H9 (cell line): ENCODE results near the gene SGMS2. TPM values are rescaled to one million over a fixed set of nuclear protein-coding genes. Genes with fewer than 3 reads are reported as not detected.

Experiments used
- DNase-seq: peaks from one replicate; pipeline ENCODE4 v3.0.0-alpha.2; 2017
- H2AFZ ChIP-seq: one replicate; pipeline ENCODE4 v1.6.1; 2013; ENCODE audit warnings: mild to moderate bottlenecking, low read length, control low read depth, moderate library complexity
- H2AK5ac ChIP-seq: 2 replicates; pipeline ENCODE4 v1.6.1; 2013; ENCODE audit warnings: low read length, control low read depth, mixed read lengths; ENCODE audit not compliant: insufficient read length
- H2BK120ac ChIP-seq: one replicate; pipeline ENCODE4 v1.6.1; 2013; ENCODE audit warnings: low read depth, mild to moderate bottlenecking, low read length, control low read depth, inconsistent platforms; ENCODE audit not compliant: poor library complexity, severe bottlenecking
- H2BK12ac ChIP-seq: 2 replicates; pipeline ENCODE4 v1.6.1; 2013; ENCODE audit warnings: low read length, control low read depth, mixed read lengths, low read depth; ENCODE audit not compliant: insufficient read length
- H2BK15ac ChIP-seq: 2 replicates; pipeline ENCODE4 v1.6.1; 2013; ENCODE audit warnings: low read depth, low read length, control low read depth
- H2BK20ac ChIP-seq: one replicate; pipeline ENCODE4 v1.6.1; 2013; ENCODE audit warnings: low read depth, mild to moderate bottlenecking, low read length, control low read depth, inconsistent platforms; ENCODE audit not compliant: poor library complexity, severe bottlenecking
- H2BK5ac ChIP-seq: 2 replicates; pipeline ENCODE4 v1.6.1; 2013; ENCODE audit warnings: low read length, control low read depth, mixed read lengths; ENCODE audit not compliant: insufficient read length
- H3K14ac ChIP-seq: 2 replicates; pipeline ENCODE4 v1.6.1; 2013; ENCODE audit warnings: low read length, control low read depth; ENCODE audit not compliant: insufficient read depth
- H3K18ac ChIP-seq: 2 replicates; pipeline ENCODE4 v1.6.1; 2013; ENCODE audit warnings: low read depth, mild to moderate bottlenecking, mixed read lengths, low read length, control low read depth; ENCODE audit not compliant: insufficient read length
- H3K23ac ChIP-seq: 2 replicates; pipeline ENCODE4 v1.6.1; 2013; ENCODE audit warnings: low read length, control low read depth, mixed read lengths, low read depth; ENCODE audit not compliant: insufficient read length
- H3K23me2 ChIP-seq: 2 replicates; pipeline ENCODE4 v1.6.1; 2013; ENCODE audit warnings: low read depth, mild to moderate bottlenecking, mixed read lengths, low read length, control low read depth; ENCODE audit not compliant: insufficient read length, poor library complexity, severe bottlenecking
- H3K27ac ChIP-seq: 2 replicates; pipeline ENCODE4 v1.5.1; 2013; ENCODE audit warnings: low read length, control low read depth, mixed read lengths, low read depth; ENCODE audit not compliant: insufficient read length
- H3K27me3 ChIP-seq: 2 replicates; pipeline ENCODE4 v1.6.1; 2013; ENCODE audit warnings: low read length, control low read depth, inconsistent platforms; ENCODE audit not compliant: insufficient read depth
- H3K4ac ChIP-seq: 2 replicates; pipeline ENCODE4 v1.6.1; 2013; ENCODE audit warnings: low read depth, mild to moderate bottlenecking, control low read depth, inconsistent platforms, low read length, moderate library complexity
- H3K4me1 ChIP-seq: 2 replicates; pipeline ENCODE4 v1.6.1; 2013; ENCODE audit warnings: low read length, control low read depth, inconsistent platforms; ENCODE audit not compliant: insufficient read depth
- H3K4me2 ChIP-seq: 2 replicates; pipeline ENCODE4 v1.6.1; 2013; ENCODE audit warnings: low read length, control low read depth, mixed read lengths; ENCODE audit not compliant: insufficient read length, insufficient read depth
- H3K56ac ChIP-seq: 2 replicates; pipeline ENCODE4 v1.6.1; 2013; ENCODE audit warnings: low read depth, mild to moderate bottlenecking, mixed read lengths, low read length, control low read depth; ENCODE audit not compliant: insufficient read length
- H3K79me1 ChIP-seq: 2 replicates; pipeline ENCODE4 v1.6.1; 2013; ENCODE audit warnings: low read depth, mild to moderate bottlenecking, moderate library complexity, low read length, control low read depth, inconsistent platforms; ENCODE audit not compliant: insufficient read depth, poor library complexity, severe bottlenecking
- H3K79me2 ChIP-seq: 2 replicates; pipeline ENCODE4 v1.6.1; 2013; ENCODE audit warnings: low read length, control low read depth, inconsistent platforms; ENCODE audit not compliant: insufficient read depth
- H3K9ac ChIP-seq: 2 replicates; pipeline ENCODE4 v1.6.1; 2013; ENCODE audit warnings: low read length, control low read depth, mixed read lengths; ENCODE audit not compliant: insufficient read length; ENCODE audit errors: extremely low read depth
- H3K9me3 ChIP-seq: one replicate; pipeline ENCODE4 v1.6.1; 2013; ENCODE audit warnings: low read depth, low read length, inconsistent platforms; ENCODE audit not compliant: control insufficient read depth
- H3T11ph ChIP-seq: one replicate; pipeline ENCODE4 v1.6.1; 2013; ENCODE audit warnings: mild to moderate bottlenecking, low read length, control low read depth, inconsistent platforms
- H4K20me1 ChIP-seq: one replicate; pipeline ENCODE4 v1.6.1; 2013; ENCODE audit not compliant: control insufficient read depth, insufficient read length, insufficient read depth
- H4K5ac ChIP-seq: 2 replicates; pipeline ENCODE4 v1.6.1; 2013; ENCODE audit warnings: low read depth, mild to moderate bottlenecking, mixed read lengths, low read length, control low read depth; ENCODE audit not compliant: insufficient read length
- H4K8ac ChIP-seq: replicated peaks from 2 replicates; pipeline ENCODE4 v1.6.1; 2013; ENCODE audit warnings: low read length, control low read depth, mixed read lengths, low read depth; ENCODE audit not compliant: insufficient read length
- H4K91ac ChIP-seq: 2 replicates; pipeline ENCODE4 v1.6.1; 2013; ENCODE audit warnings: low read depth, mild to moderate bottlenecking, moderate library complexity, mixed read lengths, low read length, control low read depth; ENCODE audit not compliant: insufficient read length
- H3K27ac Mint-ChIP-seq, 3 experiments: 2 replicates in 2 of 3; 3 replicates in 1 of 3; pipeline ENCODE4 v1.8.0; 2020 to 2021; ENCODE audit warnings: mixed read lengths in 3 of 3, mild to moderate bottlenecking in 1 of 3, moderate library complexity in 1 of 3
- H3K27me3 Mint-ChIP-seq: 2 replicates; pipeline ENCODE4 v1.8.0; 2021; ENCODE audit warnings: low read depth, mild to moderate bottlenecking, moderate library complexity, mixed read lengths
- H3K36me3 Mint-ChIP-seq, 3 experiments: 2 replicates in 2 of 3; 3 replicates in 1 of 3; pipeline ENCODE4 v1.8.0; 2020 to 2021; ENCODE audit warnings: low read depth in 3 of 3, mixed read lengths in 3 of 3; ENCODE audit not compliant: insufficient read depth in 1 of 3
- H3K4me1 Mint-ChIP-seq, 2 experiments: 2 replicates each; pipeline ENCODE4 v1.8.0; 2020; ENCODE audit warnings: mixed read lengths in 2 of 2
- H3K4me3 Mint-ChIP-seq, 2 experiments: 2 replicates in 1 of 2; 3 replicates in 1 of 2; pipeline ENCODE4 v1.8.0; 2020 to 2021; ENCODE audit warnings: mild to moderate bottlenecking in 2 of 2, mixed read lengths in 2 of 2, moderate library complexity in 1 of 2
- H3K9me3 Mint-ChIP-seq, 2 experiments: 2 replicates in 1 of 2; 3 replicates in 1 of 2; pipeline ENCODE4 v1.8.0; 2020; ENCODE audit warnings: mild to moderate bottlenecking in 2 of 2, mixed read lengths in 2 of 2, moderate library complexity in 1 of 2
- CTCF ChIP-seq: fragments of 200-600 bp; sonication (generic); conservative IDR thresholded peaks from 3 replicates; pipeline ENCODE4 v1.8.0; 2021; ENCODE audit warnings: antibody characterized with exemption, mild to moderate bottlenecking
- WGBS: extraction: QIAGEN DNeasy Blood & Tissue Kit; methylation state at CpG from one replicate; pipeline ENCODE4 v1.1.7; 2013; ENCODE audit warnings: missing lambda C conversion rate, low lambda C conversion rate, mixed read lengths; ENCODE audit not compliant: insufficient read length; ENCODE audit errors: extremely low coverage; 5-methylcytosine and 5-hydroxymethylcytosine counted together
- total RNA-seq: library from RNA; stranded (reverse); gene quantifications from 2 replicates; pipeline ENCODE4 v1.2.1, GENCODE V29; 2021

The SGMS2 gene
- total RNA-seq, 1 experiment from 2014 or later: 9.7 TPM

GRCh38 chr4:107834241-107834794, 9.6 kb downstream of the SGMS2 start:
- Histone ChIP-seq H3K18ac (no peak overlapping the region), H3K27ac (no peak overlapping the region), H2BK20ac (no peak overlapping the region), H3K4me1 (no peaks in the 10 kb centered on the region; the same call in 1 of the 2 replicates), H4K5ac (no peak overlapping the region), H2BK15ac (no peak overlapping the region), H2BK120ac (no peak overlapping the region), H3K9me3 (no peaks in the 10 kb centered on the region), H3K14ac (no peak overlapping the region), H2BK12ac (no peak overlapping the region), H2AK5ac (no peak overlapping the region), H3K27me3 (no peaks in the 10 kb centered on the region), H3K79me2 (no peaks in the 10 kb centered on the region), H3K4me2 (no peak overlapping the region), H3K56ac (no peak overlapping the region), H3K23ac (no peak overlapping the region), H2AFZ (no peak overlapping the region), H3K23me2 (no peaks in the 10 kb centered on the region), H3K9ac (no peak overlapping the region), H4K91ac (no peak overlapping the region), H3T11ph (no peak overlapping the region), H4K20me1 (no peaks in the 10 kb centered on the region), H3K79me1 (no peaks in the 10 kb centered on the region), H3K4ac (no peak overlapping the region), H4K8ac (no peak overlapping the region), H2BK5ac (no peak overlapping the region)
- Mint-ChIP-seq H3K4me1 (peaks cover 9 to 13% of the 10 kb centered on the region in 2 experiments), H3K27ac (no peak overlapping the region; a peak in 1 of 7 replicates), H3K27me3 (peaks cover 24% of the 10 kb centered on the region), H3K9me3 (peaks cover 2 to 4% of the 10 kb centered on the region in 2 experiments; a peak in 4 of 5 replicates), H3K4me3 (no peak overlapping the region), H3K36me3 (peaks cover 3 to 13% (median 7%) of the 10 kb centered on the region in 3 experiments)
- WGBS: no CpG with 5 or more reads among the region's 1 CpG
- TF ChIP-seq CTCF: no peak
- DNase-seq: no peak
